Measurements from ENCODE around the gene IFIT3.
A peak's percentile ranks its signal among the peaks of the same experiment; 100 is the strongest.

IFIT3 gene, protein sequence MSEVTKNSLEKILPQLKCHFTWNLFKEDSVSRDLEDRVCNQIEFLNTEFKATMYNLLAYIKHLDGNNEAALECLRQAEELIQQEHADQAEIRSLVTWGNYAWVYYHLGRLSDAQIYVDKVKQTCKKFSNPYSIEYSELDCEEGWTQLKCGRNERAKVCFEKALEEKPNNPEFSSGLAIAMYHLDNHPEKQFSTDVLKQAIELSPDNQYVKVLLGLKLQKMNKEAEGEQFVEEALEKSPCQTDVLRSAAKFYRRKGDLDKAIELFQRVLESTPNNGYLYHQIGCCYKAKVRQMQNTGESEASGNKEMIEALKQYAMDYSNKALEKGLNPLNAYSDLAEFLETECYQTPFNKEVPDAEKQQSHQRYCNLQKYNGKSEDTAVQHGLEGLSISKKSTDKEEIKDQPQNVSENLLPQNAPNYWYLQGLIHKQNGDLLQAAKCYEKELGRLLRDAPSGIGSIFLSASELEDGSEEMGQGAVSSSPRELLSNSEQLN

DNA sequence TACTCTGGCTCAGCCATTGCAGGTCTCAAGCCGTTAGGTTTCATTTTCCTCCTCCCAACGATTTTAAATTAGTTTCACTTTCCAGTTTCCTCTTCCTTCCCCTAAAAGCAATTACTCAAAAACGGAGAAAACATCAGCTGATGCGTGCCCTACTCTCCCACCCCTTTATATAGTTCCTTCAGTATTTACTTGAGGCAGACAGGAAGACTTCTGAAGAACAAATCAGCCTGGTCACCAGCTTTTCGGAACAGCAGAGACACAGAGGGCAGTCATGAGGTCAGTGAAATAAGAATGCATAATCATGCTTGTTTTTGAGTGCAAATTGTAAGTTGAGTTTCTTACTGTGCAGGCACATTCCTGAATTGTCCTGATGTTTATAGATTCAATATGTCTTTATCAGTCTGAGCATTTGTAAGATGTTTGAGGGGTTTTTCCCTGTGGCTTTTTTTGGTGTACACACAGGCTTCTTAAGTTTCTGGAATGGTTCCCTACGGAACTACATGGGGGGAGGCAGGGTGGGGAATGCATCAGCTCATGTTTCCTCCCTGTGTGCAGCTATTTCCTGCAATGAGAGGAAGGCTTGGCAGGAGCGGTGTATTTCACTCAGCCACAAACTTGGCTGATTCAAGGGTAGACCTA is at the start of gene IFIT3:
TSS of gene IFIT3 (plus strand) at position 195 of the 639 bp plus-strand sequence. CDS start at position 272, 77 bp downstream.
- peak; percentile 75 for DNase-seq (ENCODE audit: low read depth)
- TF ChIP-seq, protein P1, sequence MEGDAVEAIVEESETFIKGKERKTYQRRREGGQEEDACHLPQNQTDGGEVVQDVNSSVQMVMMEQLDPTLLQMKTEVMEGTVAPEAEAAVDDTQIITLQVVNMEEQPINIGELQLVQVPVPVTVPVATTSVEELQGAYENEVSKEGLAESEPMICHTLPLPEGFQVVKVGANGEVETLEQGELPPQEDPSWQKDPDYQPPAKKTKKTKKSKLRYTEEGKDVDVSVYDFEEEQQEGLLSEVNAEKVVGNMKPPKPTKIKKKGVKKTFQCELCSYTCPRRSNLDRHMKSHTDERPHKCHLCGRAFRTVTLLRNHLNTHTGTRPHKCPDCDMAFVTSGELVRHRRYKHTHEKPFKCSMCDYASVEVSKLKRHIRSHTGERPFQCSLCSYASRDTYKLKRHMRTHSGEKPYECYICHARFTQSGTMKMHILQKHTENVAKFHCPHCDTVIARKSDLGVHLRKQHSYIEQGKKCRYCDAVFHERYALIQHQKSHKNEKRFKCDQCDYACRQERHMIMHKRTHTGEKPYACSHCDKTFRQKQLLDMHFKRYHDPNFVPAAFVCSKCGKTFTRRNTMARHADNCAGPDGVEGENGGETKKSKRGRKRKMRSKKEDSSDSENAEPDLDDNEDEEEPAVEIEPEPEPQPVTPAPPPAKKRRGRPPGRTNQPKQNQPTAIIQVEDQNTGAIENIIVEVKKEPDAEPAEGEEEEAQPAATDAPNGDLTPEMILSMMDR (IDR thresholded peaks at IDR 0.05; ENCODE audit: insufficient read depth, low read depth, low read length, missing control alignments): no peak
- H3K4me3 ChIP-seq (ENCODE audit: low read depth, low read length): peak within 1 kb of the TSS; percentile 62

DNA sequence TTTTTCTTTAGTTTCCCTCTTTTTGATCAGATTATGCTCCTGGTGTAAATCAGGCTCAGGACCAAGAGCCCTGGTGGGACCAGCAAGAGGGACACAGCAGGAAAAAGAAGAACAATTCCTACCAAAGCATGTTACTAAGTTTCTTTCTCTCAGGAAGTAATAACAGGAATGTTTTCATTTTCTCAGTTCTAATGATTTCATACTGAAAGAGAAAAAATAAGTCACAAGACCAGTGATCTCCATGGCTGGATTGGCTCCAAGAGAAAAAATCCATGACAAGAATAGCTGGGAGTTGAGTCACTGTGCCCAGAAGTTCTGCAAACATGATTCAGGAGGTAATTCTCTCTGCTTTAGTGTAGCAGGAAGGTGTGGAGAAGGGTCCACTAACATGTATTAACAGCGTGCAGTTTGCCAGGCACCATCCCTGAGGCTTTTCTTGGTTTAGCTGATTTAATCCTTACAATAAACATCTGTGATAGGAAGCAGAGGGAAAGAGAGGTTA is 49.7 kb upstream of the IFIT3 start:
- TF ChIP-seq, protein P1 (IDR thresholded peaks at IDR 0.05; ENCODE audit: insufficient read depth, low read depth, low read length, missing control alignments): no peak
- H3K4me3 ChIP-seq (ENCODE audit: low read depth, low read length): no peak overlapping the region
- DNase-seq (ENCODE audit: low read depth): no peak

DNA sequence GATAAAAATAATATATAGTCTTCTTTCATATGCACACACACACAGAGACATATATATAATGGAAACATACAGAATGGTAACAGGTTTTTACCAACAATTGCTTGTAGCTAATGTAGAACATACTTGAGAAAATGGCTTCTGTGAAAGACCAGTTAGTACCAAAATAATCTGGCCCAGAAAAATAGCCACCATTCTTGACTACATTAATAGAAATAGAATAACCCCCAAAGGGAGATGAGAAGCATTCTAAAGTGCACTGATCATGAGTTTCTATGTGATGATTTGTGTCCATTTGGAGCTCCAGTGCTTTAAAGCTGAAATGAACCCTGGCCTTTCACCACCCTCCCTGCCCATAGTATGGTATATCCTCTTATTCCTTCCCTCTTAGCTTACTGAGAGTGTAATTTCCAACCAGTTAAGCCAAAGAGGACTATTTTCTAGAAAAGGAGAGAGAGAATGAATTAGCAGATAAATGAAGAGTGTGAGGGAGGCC is 48.9 kb upstream of the IFIT3 start:
- no peak overlapping the region for H3K4me3 ChIP-seq (ENCODE audit: low read depth, low read length)
- DNase-seq (ENCODE audit: low read depth): no peak
- TF ChIP-seq, protein P1 (IDR thresholded peaks at IDR 0.05; ENCODE audit: insufficient read depth, low read depth, low read length, missing control alignments): no peak

DNA sequence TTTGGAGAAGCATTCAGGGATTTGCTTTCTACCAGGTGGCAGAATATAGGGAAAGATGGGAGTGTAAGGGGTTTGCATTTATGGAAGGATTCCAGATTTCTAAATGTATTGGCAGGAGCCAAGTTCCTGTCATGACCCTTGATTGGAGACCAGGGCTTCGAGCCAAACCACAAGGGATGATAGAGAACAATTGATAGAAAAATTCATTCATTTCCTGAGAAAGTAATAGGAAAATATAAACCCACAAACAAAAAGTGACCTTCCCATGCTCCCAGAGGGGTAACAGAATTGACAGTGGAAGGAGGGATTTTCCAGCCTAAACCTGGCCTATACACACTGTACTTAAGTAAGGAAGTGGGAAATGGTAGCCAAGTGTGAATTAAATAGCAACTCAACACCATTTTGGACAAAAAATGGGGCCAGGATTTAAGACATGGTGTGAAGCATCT is 48.4 kb upstream of the IFIT3 start:
- H3K4me3 ChIP-seq (ENCODE audit: low read depth, low read length): no peak overlapping the region
- DNase-seq (ENCODE audit: low read depth): no peak
- TF ChIP-seq, protein P1 (IDR thresholded peaks at IDR 0.05; ENCODE audit: insufficient read depth, low read depth, low read length, missing control alignments): no peak

DNA sequence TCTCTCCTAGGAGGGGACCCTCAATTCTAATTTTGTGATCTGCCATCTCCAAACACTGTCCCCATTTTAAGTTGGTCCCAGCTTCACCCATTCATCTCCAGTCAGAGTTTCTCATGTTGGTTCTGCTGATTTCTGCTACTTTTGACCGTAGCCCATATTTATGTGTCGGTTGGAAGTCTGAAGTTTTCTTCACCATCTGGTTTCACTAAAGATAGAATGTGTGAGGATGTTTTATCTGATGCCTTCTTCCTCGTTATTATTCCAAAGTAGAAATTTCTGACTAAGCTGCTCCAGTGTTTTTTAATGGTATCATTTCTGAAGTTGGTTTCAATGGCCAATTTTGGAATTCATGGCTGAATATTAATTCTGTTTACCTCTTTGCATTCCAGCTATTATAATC is 47.3 kb upstream of the IFIT3 start:
- H3K4me3 ChIP-seq (ENCODE audit: low read depth, low read length): no peak overlapping the region
- no peak for DNase-seq (ENCODE audit: low read depth)

DNA sequence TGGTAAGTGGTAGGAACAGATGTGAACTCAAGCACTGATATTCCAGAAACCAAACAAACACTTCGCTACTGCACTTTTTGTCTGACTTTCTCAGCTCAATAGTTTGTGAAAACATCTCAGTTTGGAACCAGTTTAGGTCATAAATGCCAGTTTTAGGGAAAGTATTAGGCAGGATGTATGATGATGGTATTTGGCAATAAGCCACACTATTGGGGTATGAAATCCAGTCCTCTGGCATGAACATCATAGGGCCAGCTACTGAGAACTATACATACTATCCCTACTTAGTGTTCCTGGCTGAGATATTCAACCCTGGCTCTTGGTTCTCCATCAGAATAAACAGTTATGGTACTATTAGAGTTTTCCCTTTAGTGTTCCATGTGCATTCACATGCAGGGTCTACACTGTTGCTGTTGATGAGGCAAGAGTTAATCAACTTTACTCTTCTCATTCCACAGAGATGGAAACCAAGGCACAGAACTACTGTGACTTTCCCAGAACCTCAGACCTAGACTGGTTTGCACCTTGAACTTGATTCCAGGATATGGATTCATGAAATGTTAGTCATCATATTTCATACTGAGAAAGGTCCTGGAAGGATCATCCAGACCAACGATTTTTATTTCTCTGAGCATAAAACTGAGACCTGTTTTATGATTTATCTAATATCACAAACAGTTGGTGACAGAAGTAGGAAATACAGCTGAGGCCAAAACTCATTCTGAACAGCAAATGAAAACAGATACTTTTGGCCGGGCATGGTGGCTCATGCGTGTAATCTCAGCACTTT is 46.0 kb upstream of the IFIT3 start:
- TF ChIP-seq, protein P1 (IDR thresholded peaks at IDR 0.05; ENCODE audit: insufficient read depth, low read depth, low read length, missing control alignments): no peak
- no peak overlapping the region for H3K4me3 ChIP-seq (ENCODE audit: low read depth, low read length)
- no peak for DNase-seq (ENCODE audit: low read depth)

More for the DNA sequence above, 47.3 kb upstream of the IFIT3 start:
- TF ChIP-seq, protein P1 (IDR thresholded peaks at IDR 0.05; ENCODE audit: insufficient read depth, low read depth, low read length, missing control alignments): no peak
